HCT116 (cell line): Measurements from ENCODE around the gene TRIML2. TPM values are rescaled to one million over a fixed set of nuclear protein-coding genes. Genes with fewer than 3 reads are reported as not detected.

Experiments used
- ATAC-seq: fragments of 200-7000 bp; cut with Tn5 transposase; 2 replicates; pipeline ENCODE4 v1.9.1; 2020; ENCODE audit warnings: mild to moderate bottlenecking, moderate library complexity
- BruUV-seq: library from RNA; stranded (reverse); fragments of 400-500 nt; replicated peaks from 2 replicates; lab custom pipeline; 2021; lab: Mats Ljungman, UMichigan
- CTCF ChIA-PET: fragments of 300-600 bp; sonication (Branson Sonifier 250); formaldehyde crosslinking; loops from one replicate; lab custom pipeline; 2021; ENCODE audit warnings: antibody characterized with exemption; lab: Charles Lee
- POLR2A ChIA-PET: fragments of 300-600, 350-600 bp; sonication (Branson Sonifier 250); formaldehyde crosslinking; loops from one replicate; lab custom pipeline; 2021; ENCODE audit warnings: antibody characterized with exemption; lab: Charles Lee
- RAD21 ChIA-PET, 2 experiments: fragments of 300-600 bp; sonication (Branson Sonifier 250); formaldehyde crosslinking; loops; one replicate each; lab custom pipeline; 2023; ENCODE audit warnings: low total read pairs in 2 of 2; ENCODE audit not compliant: uncharacterized antibody in 2 of 2, unreplicated experiment in 2 of 2, low non-redundant PET in 1 of 2; lab: Charles Lee
- DNase-seq: peaks from one replicate; pipeline ENCODE4 v3.0.0-alpha.2; 2010; ENCODE audit warnings: low read depth, low spot score
- H2AFZ ChIP-seq: fragments of 200-600 bp; shearing (Covaris generic), sonication (generic); 2 replicates; pipeline ENCODE4 v1.6.1; 2017; ENCODE audit warnings: low read depth, mixed run types, mixed read lengths, antibody characterized with exemption, low read length; ENCODE audit not compliant: poor library complexity, severe bottlenecking
- H3K27ac ChIP-seq: 2 replicates; pipeline ENCODE4 v1.5.1; 2012; ENCODE audit warnings: low read depth, low read length
- H3K27me3 ChIP-seq: fragments of 200-600 bp; sonication (generic); 2 replicates; pipeline ENCODE4 v1.6.1; 2016; ENCODE audit warnings: mixed run types, low read length, mixed read lengths; ENCODE audit not compliant: insufficient read depth
- H3K36me3 ChIP-seq, 2 experiments: fragments of 200-500 bp in 1 of 2; fragments of 200-600 bp in 1 of 2; sonication (Bioruptor generic) in 1 of 2; sonication (generic) in 1 of 2; 2 replicates each; pipeline versions ENCODE4 v1.5.1 to v1.6.1; 2014 to 2016; ENCODE audit warnings: low read length in 2 of 2, inconsistent platforms in 1 of 2, mixed read lengths in 1 of 2, mixed run types in 1 of 2; ENCODE audit not compliant: insufficient read depth in 2 of 2, control insufficient read depth in 1 of 2
- H3K4me1 ChIP-seq, 2 experiments: fragments of 200-600 bp in 1 of 2; sonication (generic) in 1 of 2; 2 replicates each; pipeline versions ENCODE4 v1.5.1 to v1.6.1; 2012 to 2017; ENCODE audit warnings: low read length in 2 of 2, inconsistent platforms in 1 of 2, mild to moderate bottlenecking in 1 of 2, mixed read lengths in 1 of 2, mixed run types in 1 of 2, moderate library complexity in 1 of 2; ENCODE audit not compliant: insufficient read depth in 2 of 2, control insufficient read depth in 1 of 2
- H3K4me2 ChIP-seq: fragments of 200-600 bp; sonication (generic); 2 replicates; pipeline ENCODE4 v1.6.1; 2017; ENCODE audit warnings: mixed run types, low read length, mixed read lengths
- H3K4me3 ChIP-seq, 2 experiments: fragments of 200-600 bp in 1 of 2; sonication (generic) in 1 of 2; replicated peaks in 1 of 2; 2 replicates each; pipeline ENCODE4 v1.5.1; 2011 to 2016; ENCODE audit warnings: low read length in 2 of 2, control low read depth in 1 of 2, low read depth in 1 of 2, mild to moderate bottlenecking in 1 of 2, mixed read lengths in 1 of 2, mixed run types in 1 of 2
- H3K79me2 ChIP-seq: fragments of 200-600 bp; sonication (generic); 2 replicates; pipeline ENCODE4 v1.6.1; 2017; ENCODE audit warnings: mild to moderate bottlenecking, mixed run types, low read length, moderate library complexity, mixed read lengths; ENCODE audit not compliant: insufficient read depth
- H3K9ac ChIP-seq: fragments of 200-600 bp; sonication (generic); 2 replicates; pipeline ENCODE4 v1.6.1; 2016; ENCODE audit warnings: low read length, mixed read lengths
- H3K9me2 ChIP-seq: fragments of 200-600 bp; sonication (generic), shearing (Covaris generic); 2 replicates; pipeline ENCODE4 v1.6.1; 2017; ENCODE audit warnings: mixed run types, mild to moderate bottlenecking, moderate library complexity; ENCODE audit not compliant: insufficient read depth
- H3K9me3 ChIP-seq, 2 experiments: fragments of 200-500 bp in 1 of 2; fragments of 200-600 bp in 1 of 2; sonication (Bioruptor generic) in 1 of 2; sonication (generic) in 1 of 2; 2 replicates each; pipeline ENCODE4 v1.6.1; 2014 to 2017; ENCODE audit warnings: low read length in 2 of 2, mixed read lengths in 2 of 2, inconsistent platforms in 1 of 2, low read depth in 1 of 2, mild to moderate bottlenecking in 1 of 2, mixed run types in 1 of 2, moderate library complexity in 1 of 2; ENCODE audit not compliant: control insufficient read depth in 1 of 2, insufficient read depth in 1 of 2
- H4K20me1 ChIP-seq: fragments of 200-600 bp; sonication (generic), shearing (Covaris generic); 2 replicates; pipeline ENCODE4 v1.6.1; 2017; ENCODE audit warnings: mixed run types, mild to moderate bottlenecking, moderate library complexity; ENCODE audit not compliant: insufficient read depth
- CEBPB ChIP-seq: IDR thresholded peaks from 2 replicates; pipeline ENCODE4 v1.6.1; 2012; ENCODE audit warnings: low read depth
- EGR1 ChIP-seq: IDR thresholded peaks from 2 replicates; pipeline ENCODE4 v1.6.1; 2012; ENCODE audit warnings: low read depth
- EZH2 ChIP-seq: fragments of 200-600 bp; sonication (generic); IDR thresholded peaks from 2 replicates; pipeline ENCODE4 v1.6.1; 2017; ENCODE audit warnings: antibody characterized with exemption, mixed run types
- JUND ChIP-seq: IDR thresholded peaks from 2 replicates; pipeline ENCODE4 v1.6.1; 2012
- RAD21 ChIP-seq: IDR thresholded peaks from 2 replicates; pipeline ENCODE4 v1.6.1; 2012; ENCODE audit warnings: low read depth, mild to moderate bottlenecking
- SIN3A ChIP-seq: IDR thresholded peaks from 2 replicates; pipeline ENCODE4 v1.6.1; 2012; ENCODE audit warnings: low read depth
- SP1 ChIP-seq: IDR thresholded peaks from 2 replicates; pipeline ENCODE4 v1.6.1; 2012; ENCODE audit warnings: low read depth
- SRF ChIP-seq: IDR thresholded peaks from 2 replicates; pipeline ENCODE4 v1.6.1; 2012; ENCODE audit warnings: low read depth
- TCF7L2 ChIP-seq: IDR thresholded peaks from 2 replicates; pipeline ENCODE4 v1.7.0; 2011; ENCODE audit warnings: borderline replicate concordance, inconsistent platforms; ENCODE audit not compliant: insufficient read depth, insufficient read length; ENCODE audit errors: extremely low read depth
- YY1 ChIP-seq: IDR thresholded peaks from 2 replicates; pipeline ENCODE4 v1.6.1; 2011; ENCODE audit warnings: low read length, low read depth, moderate library complexity, mild to moderate bottlenecking; ENCODE audit not compliant: insufficient replicate concordance; ENCODE audit errors: extremely low read depth
- intact Hi-C: fragments of 100-400 bp; cut with micrococcal nuclease; formaldehyde crosslinking; loops from 2 replicates; pipeline ENCODE4 v1.10.0; 2022
- total RNA-seq: library from RNA; stranded (reverse); gene quantifications from one replicate; pipeline ENCODE4 v1.2.1, GENCODE V29; 2021; ENCODE audit not compliant: unreplicated experiment
- TF ChIP-seq, protein P1 (sequence below), 3 experiments: fragments of 200-600 bp in 1 of 3; sonication (generic) in 1 of 3; IDR thresholded peaks in 2 of 3; conservative IDR thresholded peaks in 1 of 3; 2 replicates each; pipeline ENCODE4 v1.5.1; 2012 to 2017; ENCODE audit warnings: low read depth in 2 of 3, low read length in 2 of 3, antibody characterized with exemption in 1 of 3, borderline replicate concordance in 1 of 3, control low read depth in 1 of 3, mild to moderate bottlenecking in 1 of 3, mixed read lengths in 1 of 3, mixed run types in 1 of 3, moderate library complexity in 1 of 3; ENCODE audit not compliant: insufficient read depth in 1 of 3
- TF ChIP-seq, protein P2 (sequence below): IDR thresholded peaks from 2 replicates; pipeline ENCODE4 v1.6.1; 2012
- TF ChIP-seq, protein P3 (sequence below): IDR thresholded peaks from 2 replicates; pipeline ENCODE4 v1.6.1; 2012
- TF ChIP-seq, protein P4 (sequence below): IDR thresholded peaks from 2 replicates; pipeline ENCODE4 v1.6.1; 2011; ENCODE audit warnings: mild to moderate bottlenecking, low read length, moderate library complexity; ENCODE audit not compliant: insufficient replicate concordance; ENCODE audit errors: extremely low read depth

The TRIML2 gene
- total RNA-seq, 1 experiment from 2014 or later, result 6.3 TPM

DNA sequence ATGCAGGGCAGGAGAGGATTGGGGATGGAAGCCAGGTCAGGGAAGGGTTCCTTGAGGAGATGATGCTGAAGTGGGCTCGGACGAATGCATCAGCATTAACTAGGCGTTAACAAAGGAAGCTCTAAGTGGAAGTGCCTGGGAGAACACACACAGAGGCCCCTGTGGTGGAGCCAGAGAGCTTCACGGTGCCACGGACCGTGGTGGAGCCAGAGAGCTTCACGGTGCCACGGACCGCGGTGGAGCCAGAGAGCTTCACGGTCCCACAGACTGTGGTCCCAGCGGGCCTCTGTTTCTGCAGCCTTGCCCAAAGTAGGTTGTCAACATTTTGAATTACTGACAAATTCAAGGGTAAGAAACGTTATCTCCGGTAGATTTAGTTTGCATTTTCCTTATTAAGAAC is 48.3 kb downstream of the TRIML2 start:
- Histone ChIP-seq H3K4me2 (no peak overlapping the region), H2AFZ (no peak overlapping the region), H3K27ac (no peak overlapping the region), H3K4me1 (no peaks in the 10 kb centered on the region), H3K36me3 (no peaks in the 10 kb centered on the region), H3K4me3 (no peak overlapping the region), H3K9me2 (no peaks in the 10 kb centered on the region), H3K9me3 (no peaks in the 10 kb centered on the region), H4K20me1 (no peaks in the 10 kb centered on the region), H3K9ac (no peak overlapping the region), H3K79me2 (no peaks in the 10 kb centered on the region), H3K27me3 (no peaks in the 10 kb centered on the region)
- intact Hi-C loops, result no loop called here
- ChIA-PET POLR2A (no interaction called here), CTCF (no interaction called here), RAD21 (interaction anchor here in 1 of 2 experiments (0.7 kb wide), 1 partner anchor 58 kb away, joined by 3 read pairs; no protein-coding TSS in a partner anchor)
- no TSS peak for BruUV-seq
- no peak for DNase-seq
- no peak for TF ChIP-seq CEBPB
- 0 out of 2 replicates have a peak, but pooled peaks have one; percentile 3 for TF ChIP-seq RAD21
- no peak for TF ChIP-seq YY1
- no peak for TF ChIP-seq TCF7L2
- TF ChIP-seq, protein P1, sequence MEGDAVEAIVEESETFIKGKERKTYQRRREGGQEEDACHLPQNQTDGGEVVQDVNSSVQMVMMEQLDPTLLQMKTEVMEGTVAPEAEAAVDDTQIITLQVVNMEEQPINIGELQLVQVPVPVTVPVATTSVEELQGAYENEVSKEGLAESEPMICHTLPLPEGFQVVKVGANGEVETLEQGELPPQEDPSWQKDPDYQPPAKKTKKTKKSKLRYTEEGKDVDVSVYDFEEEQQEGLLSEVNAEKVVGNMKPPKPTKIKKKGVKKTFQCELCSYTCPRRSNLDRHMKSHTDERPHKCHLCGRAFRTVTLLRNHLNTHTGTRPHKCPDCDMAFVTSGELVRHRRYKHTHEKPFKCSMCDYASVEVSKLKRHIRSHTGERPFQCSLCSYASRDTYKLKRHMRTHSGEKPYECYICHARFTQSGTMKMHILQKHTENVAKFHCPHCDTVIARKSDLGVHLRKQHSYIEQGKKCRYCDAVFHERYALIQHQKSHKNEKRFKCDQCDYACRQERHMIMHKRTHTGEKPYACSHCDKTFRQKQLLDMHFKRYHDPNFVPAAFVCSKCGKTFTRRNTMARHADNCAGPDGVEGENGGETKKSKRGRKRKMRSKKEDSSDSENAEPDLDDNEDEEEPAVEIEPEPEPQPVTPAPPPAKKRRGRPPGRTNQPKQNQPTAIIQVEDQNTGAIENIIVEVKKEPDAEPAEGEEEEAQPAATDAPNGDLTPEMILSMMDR (IDR thresholded peaks at IDR 0.05 in 2 of 3, conservative IDR thresholded peaks at IDR 0.05 in 1 of 3; ENCODE audit: borderline replicate concordance in 1 of 3, insufficient read depth in 1 of 3, low read depth in 2 of 3, low read length in 2 of 3), result 0 out of 6 replicates have a peak, but pooled peaks of 1 of the 3 experiments have one; percentile 5
- ATAC-seq, result no peak

DNA sequence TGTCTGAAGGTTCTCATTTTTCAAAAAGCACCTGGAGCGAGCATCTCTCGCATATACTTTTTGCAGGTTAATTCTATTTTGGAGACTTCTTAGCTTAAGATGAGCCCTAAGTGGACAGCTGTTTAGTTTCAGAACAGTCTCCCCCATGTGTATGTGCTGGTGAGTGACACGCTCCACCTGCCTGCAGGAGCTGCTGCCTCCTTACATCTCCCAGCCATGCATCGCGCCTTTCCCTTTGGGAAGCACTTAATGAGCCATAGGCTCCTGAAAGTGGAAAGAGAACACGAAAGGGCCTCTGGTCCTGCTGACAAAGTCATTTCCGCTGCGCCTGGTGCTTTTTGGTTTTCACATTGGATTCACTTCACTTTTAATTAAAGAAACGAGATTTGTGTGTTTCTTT is 56.1 kb downstream of the TRIML2 start:
- Histone ChIP-seq H3K9me2 (no peaks in the 10 kb centered on the region), H3K4me1 (no peaks in the 10 kb centered on the region), H3K4me2 (no peak overlapping the region), H3K9me3 (no peaks in the 10 kb centered on the region), H2AFZ (no peak overlapping the region), H3K36me3 (no peaks in the 10 kb centered on the region), H4K20me1 (no peaks in the 10 kb centered on the region), H3K27ac (no peak overlapping the region), H3K79me2 (no peaks in the 10 kb centered on the region), H3K4me3 (no peak overlapping the region), H3K9ac (no peak overlapping the region), H3K27me3 (no peaks in the 10 kb centered on the region)
- intact Hi-C loops, result no loop called here
- TF ChIP-seq, protein P2, sequence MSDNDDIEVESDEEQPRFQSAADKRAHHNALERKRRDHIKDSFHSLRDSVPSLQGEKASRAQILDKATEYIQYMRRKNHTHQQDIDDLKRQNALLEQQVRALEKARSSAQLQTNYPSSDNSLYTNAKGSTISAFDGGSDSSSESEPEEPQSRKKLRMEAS, result no peak
- no peak for TF ChIP-seq SRF
- TF ChIP-seq SP1, result no peak
- no peak for TF ChIP-seq SIN3A
- TF ChIP-seq TCF7L2, result no peak
- TF ChIP-seq, protein P3, sequence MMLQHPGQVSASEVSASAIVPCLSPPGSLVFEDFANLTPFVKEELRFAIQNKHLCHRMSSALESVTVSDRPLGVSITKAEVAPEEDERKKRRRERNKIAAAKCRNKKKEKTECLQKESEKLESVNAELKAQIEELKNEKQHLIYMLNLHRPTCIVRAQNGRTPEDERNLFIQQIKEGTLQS, result no peak
- TF ChIP-seq JUND, result no peak
- no peak for TF ChIP-seq EZH2
- TF ChIP-seq EGR1, result no peak
- no peak for TF ChIP-seq RAD21
- TF ChIP-seq, protein P4, sequence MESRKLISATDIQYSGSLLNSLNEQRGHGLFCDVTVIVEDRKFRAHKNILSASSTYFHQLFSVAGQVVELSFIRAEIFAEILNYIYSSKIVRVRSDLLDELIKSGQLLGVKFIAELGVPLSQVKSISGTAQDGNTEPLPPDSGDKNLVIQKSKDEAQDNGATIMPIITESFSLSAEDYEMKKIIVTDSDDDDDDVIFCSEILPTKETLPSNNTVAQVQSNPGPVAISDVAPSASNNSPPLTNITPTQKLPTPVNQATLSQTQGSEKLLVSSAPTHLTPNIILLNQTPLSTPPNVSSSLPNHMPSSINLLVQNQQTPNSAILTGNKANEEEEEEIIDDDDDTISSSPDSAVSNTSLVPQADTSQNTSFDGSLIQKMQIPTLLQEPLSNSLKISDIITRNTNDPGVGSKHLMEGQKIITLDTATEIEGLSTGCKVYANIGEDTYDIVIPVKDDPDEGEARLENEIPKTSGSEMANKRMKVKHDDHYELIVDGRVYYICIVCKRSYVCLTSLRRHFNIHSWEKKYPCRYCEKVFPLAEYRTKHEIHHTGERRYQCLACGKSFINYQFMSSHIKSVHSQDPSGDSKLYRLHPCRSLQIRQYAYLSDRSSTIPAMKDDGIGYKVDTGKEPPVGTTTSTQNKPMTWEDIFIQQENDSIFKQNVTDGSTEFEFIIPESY, result no peak
- no TSS peak for BruUV-seq
- ChIA-PET CTCF (no interaction called here), POLR2A (no interaction called here), RAD21 (no interaction called here)
- DNase-seq (no peak), ATAC-seq (peak; percentile 57; the same call in 1 of the 2 replicates)
